Caco-2 (cell line): Measurements from ENCODE around the gene TMEM82. TPM values are rescaled to one million over a fixed set of nuclear protein-coding genes. Genes with fewer than 3 reads are reported as not detected.

Source experiments
- BruUV-seq: library from RNA; stranded (reverse); fragments of 400-500 nt; replicated peaks from 2 replicates; lab custom pipeline; 2021; lab: Mats Ljungman, UMichigan
- CTCF ChIA-PET: fragments of 300-600 bp; sonication (Branson Sonifier 250); formaldehyde crosslinking; loops from one replicate; lab custom pipeline; 2022; ENCODE audit warnings: antibody characterized with exemption; lab: Charles Lee
- POLR2A ChIA-PET: fragments of 300-600 bp; sonication (Branson Sonifier 250); formaldehyde crosslinking; loops from one replicate; lab custom pipeline; 2022; ENCODE audit warnings: antibody characterized with exemption; lab: Charles Lee
- DNase-seq, 2 experiments: peaks; one replicate each; pipeline versions ENCODE4 v3.0.0 to v3.0.0-alpha.2; 2020 to 2022
- H3K27me3 ChIP-seq: replicated peaks from 2 replicates; pipeline ENCODE4 v1.6.0; 2011; ENCODE audit warnings: low read length; ENCODE audit not compliant: control insufficient read depth, insufficient read depth
- H3K36me3 ChIP-seq: 2 replicates; pipeline ENCODE4 v1.5.1; 2011; ENCODE audit warnings: low read length; ENCODE audit not compliant: control insufficient read depth, insufficient read depth
- H3K4me1 ChIP-seq: fragments of 250-450 bp; sonication (Bioruptor Pico); 2 replicates; pipeline ENCODE4 v1.5.1; 2020; ENCODE audit warnings: mild to moderate bottlenecking
- H3K4me3 ChIP-seq: 2 replicates; pipeline ENCODE4 v1.5.1; 2011; ENCODE audit warnings: low read depth, mild to moderate bottlenecking, control low read depth, low read length
- H3K9me3 ChIP-seq: fragments of 250-450 bp; sonication (Bioruptor Pico); 2 replicates; pipeline ENCODE4 v1.5.1; 2020; ENCODE audit warnings: mild to moderate bottlenecking, moderate library complexity
- H3K27ac Mint-ChIP-seq: one replicate; pipeline ENCODE4 v1.8.0; 2022; ENCODE audit warnings: mixed read lengths; ENCODE audit not compliant: unreplicated experiment
- H3K27me3 Mint-ChIP-seq: one replicate; pipeline ENCODE4 v1.8.0; 2022; ENCODE audit warnings: mixed read lengths; ENCODE audit not compliant: insufficient read depth, unreplicated experiment
- H3K36me3 Mint-ChIP-seq: one replicate; pipeline ENCODE4 v1.8.0; 2022; ENCODE audit warnings: mild to moderate bottlenecking, mixed read lengths; ENCODE audit not compliant: insufficient read depth, unreplicated experiment
- H3K4me1 Mint-ChIP-seq: one replicate; pipeline ENCODE4 v1.8.0; 2022; ENCODE audit warnings: low read depth, mixed read lengths; ENCODE audit not compliant: unreplicated experiment
- H3K4me3 Mint-ChIP-seq: one replicate; pipeline ENCODE4 v1.8.0; 2022; ENCODE audit warnings: mild to moderate bottlenecking, moderate library complexity, mixed read lengths; ENCODE audit not compliant: unreplicated experiment
- H3K9me3 Mint-ChIP-seq: one replicate; pipeline ENCODE4 v1.8.0; 2022; ENCODE audit warnings: mixed read lengths; ENCODE audit not compliant: unreplicated experiment
- intact Hi-C: fragments of 100-400 bp; cut with micrococcal nuclease; formaldehyde crosslinking; loops from one replicate; pipeline ENCODE4 v1.10.0; 2022; ENCODE audit not compliant: unreplicated experiment
- total RNA-seq: library from RNA; stranded (reverse); gene quantifications from 2 replicates; pipeline ENCODE4 v1.2.3, GENCODE V29; 2022
- TF ChIP-seq, protein P1 (sequence below), 2 experiments: fragments of 200-600 bp in 1 of 2; IDR thresholded peaks; 1 replicate in 1 of 2; 2 replicates in 1 of 2; pipeline versions ENCODE4 v1.5.1 to v1.8.0; 2011 to 2022; ENCODE audit warnings: antibody characterized with exemption in 1 of 2, control low read depth in 1 of 2, inconsistent platforms in 1 of 2, low read depth in 1 of 2, low read length in 1 of 2, mild to moderate bottlenecking in 1 of 2, moderate library complexity in 1 of 2; ENCODE audit not compliant: insufficient read depth in 1 of 2, severe bottlenecking in 1 of 2, unreplicated experiment in 1 of 2

The TMEM82 gene
- total RNA-seq, 1 experiment from 2014 or later = 3.5 TPM

GRCh38 chr1:15750924-15751323 is 8.6 kb downstream of the TMEM82 start:
- no peak overlapping the region for H3K4me3 ChIP-seq
- H3K9me3 ChIP-seq = no peaks in the 10 kb centered on the region
- H3K27ac Mint-ChIP-seq = no peak overlapping the region
- H3K9me3 Mint-ChIP-seq = no peaks in the 10 kb centered on the region
- POLR2A ChIA-PET = no interaction called here
- no peak overlapping the region for H3K4me3 Mint-ChIP-seq
- BruUV-seq = no TSS peak
- H3K27me3 ChIP-seq = no peaks in the 10 kb centered on the region
- no peaks in the 10 kb centered on the region for H3K27me3 Mint-ChIP-seq
- H3K4me1 ChIP-seq = peaks cover 8% of the 10 kb centered on the region
- TF ChIP-seq, protein P1, sequence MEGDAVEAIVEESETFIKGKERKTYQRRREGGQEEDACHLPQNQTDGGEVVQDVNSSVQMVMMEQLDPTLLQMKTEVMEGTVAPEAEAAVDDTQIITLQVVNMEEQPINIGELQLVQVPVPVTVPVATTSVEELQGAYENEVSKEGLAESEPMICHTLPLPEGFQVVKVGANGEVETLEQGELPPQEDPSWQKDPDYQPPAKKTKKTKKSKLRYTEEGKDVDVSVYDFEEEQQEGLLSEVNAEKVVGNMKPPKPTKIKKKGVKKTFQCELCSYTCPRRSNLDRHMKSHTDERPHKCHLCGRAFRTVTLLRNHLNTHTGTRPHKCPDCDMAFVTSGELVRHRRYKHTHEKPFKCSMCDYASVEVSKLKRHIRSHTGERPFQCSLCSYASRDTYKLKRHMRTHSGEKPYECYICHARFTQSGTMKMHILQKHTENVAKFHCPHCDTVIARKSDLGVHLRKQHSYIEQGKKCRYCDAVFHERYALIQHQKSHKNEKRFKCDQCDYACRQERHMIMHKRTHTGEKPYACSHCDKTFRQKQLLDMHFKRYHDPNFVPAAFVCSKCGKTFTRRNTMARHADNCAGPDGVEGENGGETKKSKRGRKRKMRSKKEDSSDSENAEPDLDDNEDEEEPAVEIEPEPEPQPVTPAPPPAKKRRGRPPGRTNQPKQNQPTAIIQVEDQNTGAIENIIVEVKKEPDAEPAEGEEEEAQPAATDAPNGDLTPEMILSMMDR (IDR thresholded peaks at IDR 0.05; ENCODE audit: insufficient read depth in 1 of 2, low read depth in 1 of 2, low read length in 1 of 2, severe bottlenecking in 1 of 2, unreplicated experiment in 1 of 2) = no peak
- H3K36me3 Mint-ChIP-seq = no peaks in the 10 kb centered on the region
- CTCF ChIA-PET = no interaction called here
- DNase-seq = no peak
- intact Hi-C loops = no loop called here
- H3K4me1 Mint-ChIP-seq = peaks cover 6% of the 10 kb centered on the region
- H3K36me3 ChIP-seq = no peaks in the 10 kb centered on the region

DNA sequence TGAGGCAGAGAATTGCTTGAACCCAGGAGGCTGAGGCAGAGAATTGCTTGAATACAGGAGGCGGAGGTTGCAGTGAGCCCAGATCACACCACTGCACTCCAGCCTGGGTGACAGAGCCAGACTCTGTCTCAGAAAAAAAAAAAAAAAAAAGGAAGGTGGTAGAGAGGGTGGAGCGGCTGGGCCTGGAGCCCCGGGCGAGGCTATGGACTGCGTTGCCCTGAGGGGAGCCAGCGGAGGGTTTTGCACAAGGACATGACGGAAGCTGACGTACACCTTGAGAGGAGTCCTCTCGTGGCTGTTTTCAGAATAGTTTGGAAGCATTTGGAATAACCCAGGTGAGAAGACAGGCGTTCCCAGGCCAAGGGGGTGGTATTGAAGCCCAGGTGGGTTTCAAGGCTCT is 9.4 kb downstream of the TMEM82 start:
- POLR2A ChIA-PET = no interaction called here
- Histone ChIP-seq H3K4me1 (peaks cover 8% of the 10 kb centered on the region), H3K36me3 (no peaks in the 10 kb centered on the region), H3K27me3 (no peaks in the 10 kb centered on the region), H3K9me3 (no peaks in the 10 kb centered on the region), H3K4me3 (no peak overlapping the region)
- Mint-ChIP-seq H3K27me3 (no peaks in the 10 kb centered on the region), H3K4me3 (no peak overlapping the region), H3K9me3 (no peaks in the 10 kb centered on the region), H3K4me1 (peaks cover 8% of the 10 kb centered on the region), H3K36me3 (no peaks in the 10 kb centered on the region), H3K27ac (no peak overlapping the region)
- no peak for DNase-seq
- TF ChIP-seq, protein P1 (IDR thresholded peaks at IDR 0.05; ENCODE audit: insufficient read depth in 1 of 2, low read depth in 1 of 2, low read length in 1 of 2, severe bottlenecking in 1 of 2, unreplicated experiment in 1 of 2) = no peak
- BruUV-seq = no TSS peak
- intact Hi-C loops = no loop called here
- CTCF ChIA-PET = no interaction called here

DNA sequence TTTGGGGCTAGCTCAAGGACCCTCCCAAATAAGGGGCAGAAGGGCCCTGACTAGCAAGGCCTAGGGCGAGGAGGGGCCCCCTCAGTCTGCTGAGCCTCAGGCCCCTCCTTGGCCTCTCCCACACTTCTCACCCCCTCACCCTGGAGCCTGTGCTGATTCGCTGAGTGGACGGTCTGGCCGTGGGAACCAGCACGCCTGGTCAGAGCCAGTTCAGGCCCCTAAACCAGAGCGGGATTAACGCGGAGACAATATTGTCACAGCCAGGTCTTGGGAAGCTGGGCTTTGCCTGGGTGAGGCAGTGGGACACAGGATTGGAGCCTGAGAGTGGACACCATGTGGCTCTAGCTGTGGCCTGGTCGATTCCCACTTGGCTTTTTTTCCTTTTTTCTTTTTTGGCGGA is 11.5 kb downstream of the TMEM82 start:
- no TSS peak for BruUV-seq
- H3K4me1 Mint-ChIP-seq = peaks cover 8% of the 10 kb centered on the region
- no peak overlapping the region for H3K4me3 ChIP-seq
- POLR2A ChIA-PET = no interaction called here
- intact Hi-C loops = no loop called here
- no peak for DNase-seq
- no peaks in the 10 kb centered on the region for H3K36me3 Mint-ChIP-seq
- no peaks in the 10 kb centered on the region for H3K27me3 Mint-ChIP-seq
- CTCF ChIA-PET = no interaction called here
- H3K4me1 ChIP-seq = peaks cover 15% of the 10 kb centered on the region
- H3K27ac Mint-ChIP-seq = no peak overlapping the region
- no peaks in the 10 kb centered on the region for H3K27me3 ChIP-seq
- no peaks in the 10 kb centered on the region for H3K36me3 ChIP-seq
- no peaks in the 10 kb centered on the region for H3K9me3 ChIP-seq
- no peaks in the 10 kb centered on the region for H3K9me3 Mint-ChIP-seq
- TF ChIP-seq, protein P1 (IDR thresholded peaks at IDR 0.05; ENCODE audit: insufficient read depth in 1 of 2, low read depth in 1 of 2, low read length in 1 of 2, severe bottlenecking in 1 of 2, unreplicated experiment in 1 of 2) = no peak
- no peak overlapping the region for H3K4me3 Mint-ChIP-seq
